ENCODE measurements around the gene RAC2.

DNA sequence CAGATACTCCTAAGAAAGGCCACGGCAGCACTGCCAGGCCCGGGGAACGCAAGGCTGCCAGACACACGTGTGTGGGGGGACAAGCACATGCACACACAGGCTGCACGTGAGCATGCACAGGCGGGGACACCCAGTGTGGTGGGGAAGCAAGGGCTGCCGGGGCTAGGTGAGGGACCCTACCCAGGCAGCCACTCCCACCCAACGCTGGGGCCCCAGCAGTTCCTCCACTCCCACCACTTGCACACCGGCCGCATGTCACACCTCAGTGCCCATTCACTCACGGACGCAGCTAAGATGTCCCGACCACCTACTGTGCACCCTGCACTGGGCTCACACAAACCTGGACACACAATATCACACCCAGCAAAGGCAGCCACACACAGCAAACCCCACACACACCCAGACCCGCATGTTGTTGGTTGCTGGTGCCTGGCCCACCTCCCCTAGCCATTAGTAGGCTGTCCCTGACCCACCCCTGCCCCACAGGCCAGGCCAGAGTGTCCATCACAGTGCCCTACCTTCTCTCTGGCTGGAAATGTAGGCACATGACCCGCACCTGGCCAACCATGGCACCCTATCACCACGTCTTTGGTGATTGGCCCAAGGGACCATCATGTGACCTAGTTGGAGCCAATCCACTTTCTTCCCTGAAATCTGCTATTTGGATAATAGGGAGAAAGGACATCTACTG, 40.6 kb downstream of the RAC2 start:
- TF ChIP-seq, protein P1, sequence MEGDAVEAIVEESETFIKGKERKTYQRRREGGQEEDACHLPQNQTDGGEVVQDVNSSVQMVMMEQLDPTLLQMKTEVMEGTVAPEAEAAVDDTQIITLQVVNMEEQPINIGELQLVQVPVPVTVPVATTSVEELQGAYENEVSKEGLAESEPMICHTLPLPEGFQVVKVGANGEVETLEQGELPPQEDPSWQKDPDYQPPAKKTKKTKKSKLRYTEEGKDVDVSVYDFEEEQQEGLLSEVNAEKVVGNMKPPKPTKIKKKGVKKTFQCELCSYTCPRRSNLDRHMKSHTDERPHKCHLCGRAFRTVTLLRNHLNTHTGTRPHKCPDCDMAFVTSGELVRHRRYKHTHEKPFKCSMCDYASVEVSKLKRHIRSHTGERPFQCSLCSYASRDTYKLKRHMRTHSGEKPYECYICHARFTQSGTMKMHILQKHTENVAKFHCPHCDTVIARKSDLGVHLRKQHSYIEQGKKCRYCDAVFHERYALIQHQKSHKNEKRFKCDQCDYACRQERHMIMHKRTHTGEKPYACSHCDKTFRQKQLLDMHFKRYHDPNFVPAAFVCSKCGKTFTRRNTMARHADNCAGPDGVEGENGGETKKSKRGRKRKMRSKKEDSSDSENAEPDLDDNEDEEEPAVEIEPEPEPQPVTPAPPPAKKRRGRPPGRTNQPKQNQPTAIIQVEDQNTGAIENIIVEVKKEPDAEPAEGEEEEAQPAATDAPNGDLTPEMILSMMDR (IDR thresholded peaks at IDR 0.05) = no peak
- TF ChIP-seq POLR2A (IDR thresholded peaks at IDR 0.05) = no peak

All from Peyer's patch (tissue), 4 donors.